DOHH2 (cell line): ENCODE data around the gene FAM131C.

ENCODE experiments used
- H3F3A ChIP-seq: fragments of 200-600 bp; sonication (generic), shearing (Covaris generic); 2 replicates; pipeline ENCODE4 v1.6.0; 2016; ENCODE audit warnings: antibody characterized with exemption, mild to moderate bottlenecking; ENCODE audit not compliant: control insufficient read depth, insufficient read depth
- H3K27ac ChIP-seq: fragments of 200-600 bp; sonication (generic); 2 replicates; pipeline ENCODE4 v1.5.1; 2014; ENCODE audit warnings: low read depth, mild to moderate bottlenecking, low read length, moderate library complexity
- H3K27me3 ChIP-seq: fragments of 200-600 bp; sonication (generic); 2 replicates; pipeline ENCODE4 v1.6.1; 2014; ENCODE audit warnings: mild to moderate bottlenecking, low read length, mixed read lengths; ENCODE audit not compliant: control insufficient read depth
- H3K36me3 ChIP-seq: fragments of 200-600 bp; sonication (generic); 2 replicates; pipeline ENCODE4 v1.6.1; 2014; ENCODE audit warnings: mild to moderate bottlenecking, low read length, moderate library complexity, mixed read lengths; ENCODE audit not compliant: control insufficient read depth
- H3K4me1 ChIP-seq: fragments of 200-600 bp; sonication (generic); 2 replicates; pipeline ENCODE4 v1.6.1; 2014; ENCODE audit warnings: mild to moderate bottlenecking, low read length, mixed read lengths; ENCODE audit not compliant: control insufficient read depth
- H3K4me2 ChIP-seq: fragments of 200-600 bp; sonication (generic); 2 replicates; pipeline ENCODE4 v1.6.0; 2014; ENCODE audit warnings: mild to moderate bottlenecking, low read length, moderate library complexity
- H3K4me3 ChIP-seq: fragments of 200-600 bp; sonication (generic); 2 replicates; pipeline ENCODE4 v1.5.1; 2014; ENCODE audit warnings: mild to moderate bottlenecking, low read length, mixed read lengths
- H3K79me2 ChIP-seq: fragments of 200-600 bp; sonication (generic); 2 replicates; pipeline ENCODE4 v1.6.1; 2014; ENCODE audit warnings: mild to moderate bottlenecking, low read length, mixed read lengths; ENCODE audit not compliant: control insufficient read depth
- H3K9me2 ChIP-seq: fragments of 200-600 bp; sonication (generic); replicated peaks from 2 replicates; pipeline ENCODE4 v1.6.1; 2014; ENCODE audit warnings: mild to moderate bottlenecking, low read length, mixed read lengths; ENCODE audit not compliant: control insufficient read depth
- H3K9me3 ChIP-seq: fragments of 200-600 bp; sonication (generic); 2 replicates; pipeline ENCODE4 v1.6.1; 2014; ENCODE audit warnings: antibody characterized with exemption, low read length, mixed read lengths; ENCODE audit not compliant: control insufficient read depth, insufficient read depth
- H4K20me1 ChIP-seq: fragments of 200-600 bp; sonication (generic); 2 replicates; pipeline ENCODE4 v1.6.0; 2014; ENCODE audit warnings: low read depth, mild to moderate bottlenecking, antibody characterized with exemption, low read length, moderate library complexity; ENCODE audit not compliant: control insufficient read depth, insufficient read depth
- EZH2phosphoT487 ChIP-seq: fragments of 200-600 bp; sonication (generic); IDR thresholded peaks from 2 replicates; pipeline ENCODE4 v1.6.1; 2017; ENCODE audit warnings: borderline replicate concordance, mild to moderate bottlenecking, antibody characterized with exemption, low read length, moderate library complexity, mixed read lengths
- TF ChIP-seq, protein P1 (sequence below): fragments of 200-600 bp; sonication (generic); IDR thresholded peaks from one replicate; pipeline ENCODE4 v1.5.1; 2014; ENCODE audit warnings: antibody characterized with exemption, mild to moderate bottlenecking, low read depth, low read length; ENCODE audit not compliant: poor library complexity, severe bottlenecking

Gene FAM131C

DNA sequence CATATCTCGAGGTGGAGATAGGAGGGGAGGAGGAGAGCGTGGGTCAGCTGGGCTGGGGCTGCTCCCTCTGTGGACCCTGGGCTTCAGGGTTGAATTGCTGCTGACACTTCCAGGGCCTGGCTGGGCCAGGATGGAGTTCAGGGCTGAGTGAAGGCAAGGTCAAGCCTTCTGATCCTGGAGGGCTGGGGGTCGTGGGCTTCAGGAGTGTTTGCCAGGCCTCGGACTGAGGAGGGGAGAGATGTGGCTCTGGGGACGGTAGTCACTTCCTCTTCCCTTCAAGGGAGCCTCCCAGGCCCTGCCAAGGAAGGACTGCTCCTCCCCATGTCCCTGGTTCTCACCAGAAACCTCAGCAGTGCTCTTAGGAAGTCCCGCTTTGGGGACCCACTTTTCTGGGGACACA lies 12.1 kb upstream of the FAM131C start:
- Histone ChIP-seq H3K79me2 (no peaks in the 10 kb centered on the region), H3F3A (no peaks in the 10 kb centered on the region)
- TF ChIP-seq, protein P1, sequence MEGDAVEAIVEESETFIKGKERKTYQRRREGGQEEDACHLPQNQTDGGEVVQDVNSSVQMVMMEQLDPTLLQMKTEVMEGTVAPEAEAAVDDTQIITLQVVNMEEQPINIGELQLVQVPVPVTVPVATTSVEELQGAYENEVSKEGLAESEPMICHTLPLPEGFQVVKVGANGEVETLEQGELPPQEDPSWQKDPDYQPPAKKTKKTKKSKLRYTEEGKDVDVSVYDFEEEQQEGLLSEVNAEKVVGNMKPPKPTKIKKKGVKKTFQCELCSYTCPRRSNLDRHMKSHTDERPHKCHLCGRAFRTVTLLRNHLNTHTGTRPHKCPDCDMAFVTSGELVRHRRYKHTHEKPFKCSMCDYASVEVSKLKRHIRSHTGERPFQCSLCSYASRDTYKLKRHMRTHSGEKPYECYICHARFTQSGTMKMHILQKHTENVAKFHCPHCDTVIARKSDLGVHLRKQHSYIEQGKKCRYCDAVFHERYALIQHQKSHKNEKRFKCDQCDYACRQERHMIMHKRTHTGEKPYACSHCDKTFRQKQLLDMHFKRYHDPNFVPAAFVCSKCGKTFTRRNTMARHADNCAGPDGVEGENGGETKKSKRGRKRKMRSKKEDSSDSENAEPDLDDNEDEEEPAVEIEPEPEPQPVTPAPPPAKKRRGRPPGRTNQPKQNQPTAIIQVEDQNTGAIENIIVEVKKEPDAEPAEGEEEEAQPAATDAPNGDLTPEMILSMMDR = no peak
- no peak for TF ChIP-seq EZH2phosphoT487

DNA sequence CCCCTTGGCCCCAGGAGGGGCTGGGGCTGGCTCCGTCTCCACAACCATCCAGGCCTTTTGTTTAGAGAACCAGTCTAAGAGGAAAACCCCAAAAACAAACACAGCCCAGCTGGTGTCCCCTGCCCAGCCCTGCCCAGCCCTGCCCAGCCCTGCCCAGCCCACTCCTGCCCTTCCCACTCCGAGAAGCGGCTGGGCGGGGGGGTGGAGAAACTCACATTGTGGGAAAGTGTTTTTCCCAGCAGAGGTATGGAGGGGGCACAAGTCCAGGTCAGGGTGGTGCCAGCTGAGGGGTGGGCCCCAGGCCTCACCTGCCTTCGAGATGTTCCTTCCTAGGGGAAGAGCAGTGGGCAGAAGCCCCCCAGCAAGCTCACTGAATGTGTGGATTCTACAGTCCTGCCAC lies 10.0 kb upstream of the FAM131C start:
- Histone ChIP-seq H3K27ac (no peak overlapping the region), H3K36me3 (no peaks in the 10 kb centered on the region), H3K4me1 (peaks cover 6% of the 10 kb centered on the region), H3K9me2 (no peaks in the 10 kb centered on the region), H3K4me2 (no peak overlapping the region), H3F3A (no peaks in the 10 kb centered on the region), H3K4me3 (no peak overlapping the region), H3K9me3 (no peaks in the 10 kb centered on the region), H4K20me1 (no peaks in the 10 kb centered on the region), H3K27me3 (peaks cover 8% of the 10 kb centered on the region; the same call in 1 of the 2 replicates), H3K79me2 (no peaks in the 10 kb centered on the region)
- TF ChIP-seq, protein P1 = no peak
- TF ChIP-seq EZH2phosphoT487 = no peak

More for the DNA sequence above, 12.1 kb upstream of the FAM131C start:
- H3K27me3 ChIP-seq = peaks cover 9% of the 10 kb centered on the region; the same call in 1 of the 2 replicates
- H3K4me3 ChIP-seq = no peak overlapping the region
- H3K4me2 ChIP-seq = no peak overlapping the region
- H3K9me3 ChIP-seq = no peaks in the 10 kb centered on the region
- no peaks in the 10 kb centered on the region for H4K20me1 ChIP-seq
- H3K27ac ChIP-seq = no peak overlapping the region
- no peaks in the 10 kb centered on the region for H3K36me3 ChIP-seq
- no peaks in the 10 kb centered on the region for H3K9me2 ChIP-seq
- H3K4me1 ChIP-seq = no peaks in the 10 kb centered on the region

DNA sequence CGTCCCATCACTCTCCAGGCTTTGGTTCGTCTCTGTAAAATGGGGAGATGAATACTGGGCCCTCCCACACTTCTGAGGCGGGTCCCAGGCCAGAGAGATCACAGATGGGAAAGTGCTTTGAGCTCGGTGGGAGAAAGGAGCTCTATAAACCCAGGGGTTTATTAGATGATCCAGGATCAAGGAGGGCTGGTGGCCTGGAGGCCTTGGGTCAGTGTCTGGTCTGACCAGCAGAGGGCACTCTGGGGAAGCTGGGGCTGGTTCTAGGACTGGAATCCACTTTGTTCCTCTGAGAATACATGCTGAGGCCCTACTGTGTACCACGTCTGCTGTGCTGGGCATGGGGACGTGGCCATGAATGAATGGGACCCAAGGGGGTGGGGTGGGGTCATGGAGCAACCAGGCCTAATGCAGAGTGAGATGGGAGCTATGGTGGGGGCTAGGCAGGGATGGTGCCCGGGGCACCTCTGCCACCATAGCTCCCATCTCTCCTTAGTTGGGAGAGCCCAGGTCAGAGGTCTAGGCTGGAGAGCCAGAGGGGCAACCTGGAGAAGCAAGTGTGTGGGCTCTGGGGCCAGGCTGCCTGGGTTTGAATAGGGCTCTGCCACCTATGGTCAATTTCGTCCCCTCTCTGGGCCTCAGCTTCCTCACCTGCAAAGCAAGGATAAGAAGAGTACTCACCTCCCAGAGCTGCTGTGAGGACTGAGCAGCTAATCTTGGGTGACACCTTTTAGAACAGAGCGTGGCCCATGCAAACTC lies 9.0 kb upstream of the FAM131C start:
- no peak for TF ChIP-seq EZH2phosphoT487
- TF ChIP-seq, protein P1 = peak; percentile 79
- Histone ChIP-seq H3K4me1 (peaks cover 6% of the 10 kb centered on the region), H3K79me2 (no peaks in the 10 kb centered on the region), H3K4me3 (no peak overlapping the region), H4K20me1 (no peaks in the 10 kb centered on the region), H3K27ac (no peak overlapping the region), H3F3A (no peaks in the 10 kb centered on the region), H3K9me2 (no peaks in the 10 kb centered on the region), H3K36me3 (no peaks in the 10 kb centered on the region), H3K4me2 (no peak overlapping the region), H3K9me3 (no peaks in the 10 kb centered on the region), H3K27me3 (peaks cover under 1% of the 10 kb centered on the region; the same call in 1 of the 2 replicates)
